Astrocyte of the spinal cord (primary cell): ENCODE data around the gene CDKN1A.

Source experiments
- DNase-seq: peaks from one replicate; pipeline ENCODE4 v3.0.0; 2011; ENCODE audit warnings: low read depth, low spot score
- H3K4me3 ChIP-seq: 2 replicates; pipeline ENCODE4 v1.5.1; 2011; ENCODE audit warnings: low read depth, mild to moderate bottlenecking, low read length, moderate library complexity
- CTCF ChIP-seq: IDR thresholded peaks from 2 replicates; pipeline ENCODE4 v1.5.1; 2012; ENCODE audit warnings: low read depth, mild to moderate bottlenecking, low read length, inconsistent platforms
- in situ Hi-C: cut with HindIII; loops from 2 replicates; pipeline ENCODE4 v1.10.0; 2017; ENCODE audit warnings: low sequenced_read_pairs

The CDKN1A gene

GRCh38 chr6:36683145-36683655, 4.7 kb downstream of the CDKN1A start:
- in situ Hi-C loops = no loop called here
- TF ChIP-seq CTCF = no peak

DNA sequence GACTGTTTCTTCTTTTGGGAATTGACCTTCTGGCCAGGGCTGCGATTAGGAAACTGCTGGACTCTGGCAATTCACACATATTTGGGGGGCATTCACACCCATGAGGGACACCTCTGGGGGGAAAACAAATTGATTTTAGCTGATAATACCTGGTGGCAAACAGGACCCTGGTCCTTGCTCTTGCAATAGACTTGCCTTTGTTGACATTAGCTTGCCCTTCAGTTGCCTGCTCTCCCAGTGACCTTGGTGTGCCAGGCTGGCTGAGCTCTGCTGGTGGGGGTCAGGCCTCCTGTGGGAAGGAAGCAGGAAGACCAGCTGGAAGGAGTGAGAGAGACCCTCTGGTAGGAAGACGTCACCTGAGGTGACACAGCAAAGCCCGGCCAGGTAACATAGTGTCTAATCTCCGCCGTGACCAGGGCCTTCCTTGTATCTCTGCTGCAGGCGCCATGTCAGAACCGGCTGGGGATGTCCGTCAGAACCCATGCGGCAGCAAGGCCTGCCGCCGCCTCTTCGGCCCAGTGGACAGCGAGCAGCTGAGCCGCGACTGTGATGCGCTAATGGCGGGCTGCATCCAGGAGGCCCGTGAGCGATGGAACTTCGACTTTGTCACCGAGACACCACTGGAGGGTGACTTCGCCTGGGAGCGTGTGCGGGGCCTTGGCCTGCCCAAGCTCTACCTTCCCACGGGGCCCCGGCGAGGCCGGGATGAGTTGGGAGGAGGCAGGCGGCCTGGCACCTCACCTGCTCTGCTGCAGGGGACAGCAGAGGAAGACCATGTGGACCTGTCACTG, 5.3 kb downstream of the CDKN1A start:
- DNase-seq = no peak
- no peak overlapping the region for H3K4me3 ChIP-seq
- TF ChIP-seq CTCF = no peak
- in situ Hi-C loops = no loop called here

More at GRCh38 chr6:36683145-36683655, 4.7 kb downstream of the CDKN1A start:
- no peak overlapping the region for H3K4me3 ChIP-seq
- DNase-seq = no peak

DNA sequence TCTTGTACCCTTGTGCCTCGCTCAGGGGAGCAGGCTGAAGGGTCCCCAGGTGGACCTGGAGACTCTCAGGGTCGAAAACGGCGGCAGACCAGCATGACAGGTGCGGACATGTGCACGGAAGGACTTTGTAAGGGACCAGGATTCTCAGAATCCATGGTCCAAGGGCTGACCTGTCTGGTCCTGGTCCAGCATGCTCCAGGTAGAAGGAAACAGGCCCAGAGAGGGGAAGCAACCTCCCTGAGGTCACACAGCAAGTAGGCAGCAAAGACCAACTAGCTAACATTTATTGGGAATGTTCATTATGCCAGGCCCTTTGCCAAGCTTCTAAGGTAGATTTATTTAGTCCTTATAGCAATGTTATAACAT, 5.9 kb downstream of the CDKN1A start:
- no peak for DNase-seq
- in situ Hi-C loops = no loop called here
- H3K4me3 ChIP-seq = no peak overlapping the region
- TF ChIP-seq CTCF = no peak

DNA sequence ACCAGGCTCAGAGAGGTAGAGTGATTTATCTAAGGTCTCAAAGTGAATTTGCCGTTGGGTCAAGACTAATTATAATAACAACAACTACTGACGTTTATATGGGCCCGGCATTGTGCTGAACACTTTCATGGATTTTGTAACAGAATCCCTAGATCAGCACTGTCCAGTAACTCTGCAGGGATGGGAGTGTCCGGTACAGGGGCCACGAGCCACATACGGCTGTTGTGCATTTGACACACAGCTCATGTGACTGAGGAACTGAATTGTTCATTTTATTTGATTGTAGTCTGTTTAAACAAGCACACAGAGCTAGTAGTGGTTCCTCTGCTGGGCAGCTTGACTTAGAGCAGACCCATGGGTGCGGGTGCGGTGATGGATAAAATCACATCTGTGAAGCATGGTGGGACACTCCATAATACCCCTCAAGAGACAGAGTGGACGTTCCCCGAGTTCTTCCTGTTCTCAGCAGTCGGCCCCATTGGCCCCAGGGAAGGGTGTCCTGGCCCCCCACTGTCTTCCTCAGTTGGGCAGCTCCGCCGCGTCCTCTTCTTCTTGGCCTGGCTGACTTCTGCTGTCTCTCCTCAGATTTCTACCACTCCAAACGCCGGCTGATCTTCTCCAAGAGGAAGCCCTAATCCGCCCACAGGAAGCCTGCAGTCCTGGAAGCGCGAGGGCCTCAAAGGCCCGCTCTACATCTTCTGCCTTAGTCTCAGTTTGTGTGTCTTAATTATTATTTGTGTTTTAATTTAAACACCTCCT, 6.8 kb downstream of the CDKN1A start:
- no peak for DNase-seq
- TF ChIP-seq CTCF = no peak
- H3K4me3 ChIP-seq = no peak overlapping the region
- in situ Hi-C loops = no loop called here

GRCh38 chr6:36685926-36686667, 7.6 kb downstream of the CDKN1A start:
- DNase-seq = no peak
- no peak overlapping the region for H3K4me3 ChIP-seq

More at GRCh38 chr6:36685926-36686667, 7.6 kb downstream of the CDKN1A start:
- TF ChIP-seq CTCF = no peak
- in situ Hi-C loops = no loop called here
